H1 (cell line): ENCODE data around the gene MUSTN1.

Source experiments
- CTCF ChIP-seq, 3 experiments: IDR thresholded peaks; 1 replicate in 2 of 3; 2 replicates in 1 of 3; pipeline versions ENCODE4 v1.5.1 to v1.6.1; 2011; ENCODE audit warnings: low read length in 3 of 3, mild to moderate bottlenecking in 3 of 3, inconsistent platforms in 2 of 3, low read depth in 1 of 3, moderate library complexity in 1 of 3; ENCODE audit not compliant: insufficient read depth in 1 of 3; ENCODE audit errors: control extremely low read depth in 1 of 3
- POLR2A ChIP-seq, 2 experiments: IDR thresholded peaks; 1 replicate in 1 of 2; 2 replicates in 1 of 2; pipeline ENCODE4 v1.6.1; 2011; ENCODE audit warnings: low read depth in 2 of 2, low read length in 2 of 2, mild to moderate bottlenecking in 2 of 2; ENCODE audit errors: control extremely low read depth in 1 of 2

DNA sequence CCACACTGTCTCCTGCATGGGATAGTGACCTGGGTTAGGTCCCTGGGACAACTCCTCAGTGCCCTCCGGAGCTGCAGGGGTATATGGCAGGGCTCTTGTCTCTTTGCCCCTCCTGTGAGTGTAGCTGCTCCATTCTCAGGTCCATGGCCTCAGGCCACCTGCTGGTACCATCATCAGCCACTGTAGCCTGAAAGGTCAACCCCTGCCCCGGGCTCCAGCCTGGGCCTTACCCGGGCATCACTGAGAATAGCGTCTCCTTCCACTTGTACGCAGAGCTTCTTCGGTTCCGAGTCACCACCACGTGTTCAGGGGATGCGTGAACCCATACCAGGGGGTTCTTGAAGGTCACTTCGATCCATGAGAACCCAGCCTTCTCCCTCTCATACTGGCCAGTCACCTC, 18.2 kb downstream of the MUSTN1 start:
- TF ChIP-seq CTCF (IDR thresholded peaks at IDR 0.05; ENCODE audit: control extremely low read depth in 1 of 3, insufficient read depth in 1 of 3, low read depth in 1 of 3, low read length in 3 of 3) (no peak), POLR2A (IDR thresholded peaks at IDR 0.05; ENCODE audit: control extremely low read depth in 1 of 2, low read depth in 2 of 2, low read length in 2 of 2) (no peak)
